NCI-H524 (cell line): Measurements from ENCODE around the gene OPN3.

Source experiments
- DNase-seq, 2 experiments: peaks; one replicate each; lab custom pipeline; 2025; lab: John Stamatoyannopoulos, UW

Gene OPN3

DNA sequence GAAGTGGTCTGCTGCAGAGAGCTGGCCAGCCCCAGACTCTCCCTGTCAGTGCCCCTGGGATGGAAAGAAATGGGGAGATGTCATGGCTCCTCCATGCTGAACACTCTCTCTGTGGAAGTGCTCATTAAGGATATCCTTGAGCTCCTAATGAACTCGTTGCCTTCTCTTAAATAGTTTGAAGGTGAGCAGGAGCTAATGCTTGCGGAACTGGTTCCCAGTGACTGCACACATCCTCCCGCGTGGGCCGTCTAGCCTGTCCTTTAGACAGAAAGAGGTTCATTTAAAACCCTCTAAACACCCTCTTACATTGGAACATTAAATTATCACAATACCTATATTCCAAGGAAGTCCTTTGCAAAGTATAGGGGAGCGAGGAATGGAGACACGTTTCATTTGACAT is 6.0 kb upstream of the OPN3 start:
- no peak for DNase-seq

- no peak for DNase-seq
Observed at GRCh38 chr1:241645199-241645598, 5.0 kb upstream of the OPN3 start.

DNA sequence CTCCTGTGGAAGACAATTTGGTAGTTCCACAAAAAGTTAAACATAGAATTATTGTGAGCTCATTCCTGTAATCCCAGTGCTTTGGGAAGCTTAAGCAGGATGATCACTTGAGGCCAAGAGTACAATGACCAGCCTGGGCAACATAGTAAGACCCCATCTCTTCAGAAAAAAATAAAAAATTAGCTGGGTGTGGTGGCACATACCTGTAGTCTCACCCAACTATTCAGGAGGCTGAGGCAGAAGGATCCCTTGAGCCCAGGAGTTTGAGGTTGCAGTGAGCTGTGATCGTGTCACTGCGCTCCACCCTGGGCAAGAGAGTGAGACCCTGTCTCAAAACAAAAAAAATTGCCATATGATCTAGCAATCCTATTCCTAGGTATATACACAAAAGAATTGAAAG is 4.1 kb upstream of the OPN3 start:
- no peak for DNase-seq

DNA sequence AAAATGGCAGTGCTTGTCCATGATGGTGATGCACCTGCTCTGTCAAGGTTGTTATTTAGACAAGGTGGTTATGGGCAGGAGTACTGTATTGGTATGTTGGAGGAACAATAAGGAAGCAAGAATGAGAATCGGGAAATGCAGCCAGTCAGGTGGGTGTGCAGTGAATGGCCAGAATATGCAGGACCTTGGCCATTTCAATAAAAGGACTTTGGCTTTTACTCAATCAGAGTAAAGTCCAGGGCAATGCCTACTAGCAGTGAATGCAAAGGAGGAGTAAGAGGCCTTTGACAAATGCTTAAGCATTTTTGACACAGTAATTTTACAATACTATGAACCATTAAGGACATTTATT is 2.4 kb upstream of the OPN3 start:
- no peak for DNase-seq

GRCh38 chr1:241641773-241642592 is 1.8 kb upstream of the OPN3 start:
- DNase-seq, result no peak

DNA sequence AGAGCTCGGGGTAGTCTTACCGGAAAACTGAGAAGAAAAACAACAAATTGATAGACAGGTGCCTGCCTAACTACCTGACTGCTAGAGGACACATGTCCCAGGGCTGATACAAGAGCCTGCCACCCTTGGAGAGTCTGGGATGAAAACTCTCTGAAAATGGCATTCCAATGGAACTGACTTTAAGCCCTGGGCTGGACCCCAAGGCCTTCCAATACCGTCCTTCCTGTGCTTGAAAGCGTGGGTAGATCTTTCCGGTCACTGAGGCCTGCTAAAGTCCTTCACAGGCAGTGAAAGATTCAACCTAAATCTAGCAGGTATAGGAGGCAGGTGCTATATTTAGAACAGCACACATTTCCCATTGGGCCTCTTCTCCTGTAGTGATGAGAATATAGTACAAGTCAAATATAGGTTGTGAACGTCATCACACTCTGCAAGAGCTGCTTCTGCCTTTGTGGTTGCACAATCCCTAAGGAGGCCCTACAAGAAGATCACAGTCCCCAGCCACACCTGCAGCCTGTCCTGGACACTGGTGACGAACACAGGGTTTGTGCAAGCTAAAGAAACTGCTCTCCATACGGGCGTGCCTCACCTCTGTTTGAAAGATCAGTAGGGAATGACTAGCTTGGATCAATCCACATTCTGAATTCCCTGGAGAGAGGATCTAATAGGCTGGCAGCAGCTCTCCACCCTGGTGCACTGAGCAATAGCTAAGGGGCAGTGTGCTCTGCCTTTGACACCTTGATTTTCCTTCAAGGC is 876 bp upstream of the OPN3 start:
- no peak for DNase-seq

- DNase-seq, result peak; percentile 13 to 53
Observed at GRCh38 chr1:241639623-241640148, 483 bp downstream of the OPN3 start.

DNA sequence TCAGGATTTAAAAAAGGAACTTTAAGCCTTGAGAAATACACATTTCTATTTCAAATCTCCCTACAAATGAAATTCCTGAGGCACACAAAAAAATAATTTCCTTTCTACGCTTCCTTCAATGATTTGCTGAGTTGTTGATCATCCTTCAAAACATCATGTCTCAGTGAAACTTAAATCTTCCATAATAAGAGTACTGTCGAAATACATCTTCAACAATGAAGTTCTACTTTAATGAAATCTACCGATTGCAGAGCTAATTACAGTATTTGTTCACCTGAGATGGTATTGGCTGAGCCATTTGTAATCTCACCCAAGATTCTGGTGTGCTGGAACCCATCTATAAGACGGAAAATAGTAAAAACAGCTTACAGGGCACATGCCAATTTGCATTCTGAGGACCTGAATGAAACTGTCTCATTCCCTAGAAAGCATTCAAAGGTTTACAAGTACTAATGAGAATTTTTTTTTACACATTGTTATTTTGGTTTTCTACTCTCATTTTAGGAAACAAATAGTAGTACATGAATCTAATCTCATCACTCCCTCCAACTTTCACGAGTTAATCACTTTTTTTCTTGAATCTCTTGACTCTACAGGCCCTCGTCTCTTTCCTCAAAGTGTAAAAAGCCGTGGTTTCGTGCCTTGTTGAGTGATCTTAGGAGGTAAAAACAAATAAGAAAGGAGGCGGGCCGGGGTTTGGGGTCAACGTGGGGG is 1.1 kb downstream of the OPN3 start:
- peak in 1 of 2 experiments; percentile 34 for DNase-seq

DNA sequence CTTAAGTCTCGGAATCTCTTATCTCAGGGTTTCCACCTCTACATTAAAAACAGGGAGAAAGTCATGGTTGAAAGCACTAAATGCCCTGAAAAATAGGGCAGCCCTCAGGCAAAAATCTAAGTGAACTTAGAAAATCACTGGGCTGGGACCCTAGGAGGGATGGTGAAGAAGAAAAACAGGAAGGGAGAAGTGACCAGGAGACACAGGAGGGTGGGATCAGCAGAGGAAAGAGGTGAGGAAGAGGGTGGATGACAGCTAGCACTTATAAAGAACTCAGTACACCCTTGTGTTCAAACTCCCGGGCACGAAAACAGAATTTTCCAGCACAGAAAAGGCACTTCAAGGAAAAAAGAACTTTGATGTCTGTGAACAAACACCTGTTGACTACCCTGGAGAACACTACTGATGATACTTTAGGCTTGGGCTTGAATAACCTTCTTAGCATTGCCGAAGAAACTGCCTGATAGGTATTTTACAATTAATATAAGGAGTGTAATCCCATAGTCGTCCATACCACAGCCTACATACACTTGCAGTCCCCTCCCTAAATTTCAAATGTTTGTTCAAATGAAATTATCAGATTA is 2.0 kb downstream of the OPN3 start:
- DNase-seq, result peak in 1 of 2 experiments; percentile 2

DNA sequence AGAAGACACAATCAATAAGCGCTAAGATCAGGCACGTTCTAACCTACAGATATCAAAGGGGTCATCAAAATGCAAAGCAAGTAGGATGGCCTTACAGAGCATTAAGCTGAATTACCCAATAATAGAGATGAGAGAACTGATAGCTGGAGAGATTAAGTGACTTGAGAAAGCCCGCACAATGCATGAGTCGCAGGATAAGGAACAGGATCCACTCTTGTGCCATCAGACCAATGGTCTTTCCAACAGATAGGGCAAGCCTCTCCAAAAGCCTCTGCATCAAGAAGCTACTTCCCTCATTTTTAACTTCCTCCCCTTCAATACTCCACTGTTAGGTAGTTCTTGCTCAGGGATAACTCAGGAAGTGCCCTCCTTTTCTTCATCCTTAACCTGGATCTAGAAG is 2.6 kb downstream of the OPN3 start:
- no peak for DNase-seq

DNA sequence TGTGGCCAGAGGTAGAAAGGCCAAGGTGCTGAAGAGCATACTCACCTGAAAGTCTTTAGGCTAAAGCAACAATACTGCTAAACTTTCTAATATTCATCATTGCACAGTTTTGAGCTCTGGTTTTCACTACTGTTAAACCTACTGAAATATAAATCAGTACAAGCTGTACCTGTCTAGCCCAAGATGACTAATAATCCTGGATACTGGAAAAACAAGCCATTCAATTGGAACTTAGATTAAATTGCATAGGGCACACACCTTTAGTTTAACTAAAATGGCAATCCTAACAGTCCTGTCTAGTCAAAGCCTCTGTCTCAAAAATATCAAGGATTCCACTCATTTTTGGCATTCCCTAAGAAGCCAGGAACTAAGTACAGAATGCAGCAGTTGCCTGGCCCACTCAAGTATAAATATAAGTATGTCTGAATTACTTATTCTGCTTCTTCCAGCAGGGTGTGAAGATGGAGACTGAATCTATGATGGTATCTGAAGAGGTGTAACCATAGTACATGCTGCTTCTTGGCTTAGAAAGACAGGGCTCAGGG is 3.1 kb downstream of the OPN3 start:
- DNase-seq, result no peak

DNA sequence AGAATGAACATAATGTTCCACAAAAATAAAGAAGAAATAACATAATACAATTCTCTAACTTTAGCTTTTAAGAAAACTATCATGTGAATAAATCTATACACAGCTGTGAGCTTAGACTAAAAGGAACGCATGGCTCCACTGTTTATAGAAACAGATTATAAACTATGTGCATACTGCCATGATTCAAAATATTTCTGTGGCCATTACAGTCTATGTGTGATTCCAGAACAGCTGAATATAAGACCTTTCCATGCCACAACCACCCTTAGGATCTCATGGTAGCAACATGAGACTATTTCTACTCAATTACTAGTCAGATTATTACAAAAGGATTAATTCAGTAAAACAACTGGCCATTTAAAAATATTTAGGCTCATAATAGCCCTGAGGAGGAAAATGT is 3.9 kb downstream of the OPN3 start:
- DNase-seq, result no peak

- no peak for DNase-seq
Observed at GRCh38 chr1:241635556-241636152, 4.5 kb downstream of the OPN3 start.

DNA sequence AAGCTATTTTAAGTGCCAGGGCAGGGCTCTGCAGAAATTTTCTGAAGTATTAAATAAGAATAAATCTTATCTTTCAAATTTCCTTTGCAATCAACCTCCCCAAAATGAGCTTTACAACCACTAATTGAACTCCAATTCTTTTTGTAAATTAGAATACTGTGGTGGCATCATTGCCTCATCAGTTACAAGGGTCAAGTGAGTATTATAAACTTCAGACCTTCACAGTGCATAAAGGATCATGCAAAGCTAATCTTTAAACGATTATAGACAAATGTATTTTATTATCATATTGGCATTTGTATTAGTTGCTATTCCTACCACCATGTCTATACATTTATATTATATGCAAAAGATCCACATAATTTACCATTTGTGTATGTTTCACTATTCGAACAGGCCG is 7.2 kb downstream of the OPN3 start:
- no peak for DNase-seq

DNA sequence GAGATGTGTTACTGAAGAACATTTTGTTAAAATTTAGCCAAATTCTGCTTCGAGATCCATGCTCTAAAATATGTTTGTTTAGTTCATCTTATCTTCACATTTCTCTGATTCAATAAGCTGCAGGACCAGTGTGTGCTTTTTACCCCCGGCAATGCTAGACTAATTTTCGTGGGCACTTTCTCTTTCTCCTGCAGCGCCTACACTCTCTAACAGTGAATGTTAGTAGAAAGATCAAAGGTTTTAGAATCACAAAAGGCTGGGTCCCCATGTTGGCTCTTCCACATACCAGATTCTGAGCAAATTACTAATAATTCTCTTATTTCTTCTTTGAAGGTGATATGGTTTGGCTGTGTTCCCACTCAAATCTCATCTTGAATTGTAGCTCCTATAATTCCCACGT is 8.5 kb downstream of the OPN3 start:
- no peak for DNase-seq

DNA sequence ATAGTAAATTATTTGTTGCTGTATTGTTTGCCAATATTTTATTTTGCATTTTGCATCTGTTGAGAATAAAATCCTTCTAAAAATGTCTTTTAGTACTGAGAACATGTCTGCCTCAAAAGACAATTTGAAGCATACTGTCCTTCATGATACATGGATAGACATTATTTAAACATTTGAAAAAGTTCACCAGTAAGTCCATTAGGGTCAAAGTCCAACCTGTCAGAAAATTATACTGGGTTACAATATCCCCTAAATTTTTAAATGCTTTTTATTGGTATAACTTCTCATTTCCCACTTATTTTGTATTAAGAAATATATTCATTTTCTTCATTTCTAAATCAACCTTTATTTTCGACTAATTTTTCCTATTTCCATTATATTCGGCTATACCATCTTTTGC is 9.3 kb downstream of the OPN3 start:
- no peak for DNase-seq

DNA sequence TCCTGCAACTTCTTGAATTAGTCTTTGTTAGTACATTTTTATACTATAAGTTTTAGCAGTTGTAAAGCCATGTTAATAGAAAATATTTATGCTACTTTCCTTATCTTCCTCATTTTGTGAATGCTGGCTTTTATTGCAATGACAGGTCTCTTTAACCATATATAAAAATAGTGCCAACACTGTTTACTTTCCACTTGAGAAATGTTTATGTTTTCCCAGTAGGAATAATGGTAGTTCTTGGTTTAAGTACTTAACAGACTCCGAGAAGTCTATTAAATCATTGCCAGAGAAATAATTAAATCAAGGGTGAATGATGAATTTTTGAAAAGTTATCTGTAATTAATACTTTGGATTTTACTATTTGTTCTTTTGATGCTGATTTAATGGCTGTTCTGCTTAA is 9.7 kb downstream of the OPN3 start:
- no peak for DNase-seq

DNA sequence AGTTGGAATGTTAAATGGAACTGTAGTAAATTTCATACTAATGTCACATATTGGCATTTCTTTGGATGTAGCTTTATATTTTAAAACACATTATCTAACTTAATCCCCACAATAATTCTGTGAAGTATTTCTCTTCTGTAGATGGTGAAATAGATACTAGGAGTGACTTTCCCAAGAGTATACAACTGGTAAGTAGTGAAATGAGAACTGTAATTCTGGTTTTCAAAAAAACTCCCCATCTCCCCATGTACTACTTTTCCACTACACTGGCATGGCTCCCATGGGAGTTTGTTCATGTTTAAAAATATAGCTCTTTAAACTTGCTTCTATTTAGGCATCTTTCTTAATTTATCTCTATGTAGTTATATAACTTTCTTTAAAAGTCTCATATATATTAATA is 10.2 kb downstream of the OPN3 start:
- no peak for DNase-seq

- DNase-seq, result peak in 1 of 2 experiments; percentile 41
Observed at GRCh38 chr1:241627453-241628259, 12.5 kb downstream of the OPN3 start.

DNA sequence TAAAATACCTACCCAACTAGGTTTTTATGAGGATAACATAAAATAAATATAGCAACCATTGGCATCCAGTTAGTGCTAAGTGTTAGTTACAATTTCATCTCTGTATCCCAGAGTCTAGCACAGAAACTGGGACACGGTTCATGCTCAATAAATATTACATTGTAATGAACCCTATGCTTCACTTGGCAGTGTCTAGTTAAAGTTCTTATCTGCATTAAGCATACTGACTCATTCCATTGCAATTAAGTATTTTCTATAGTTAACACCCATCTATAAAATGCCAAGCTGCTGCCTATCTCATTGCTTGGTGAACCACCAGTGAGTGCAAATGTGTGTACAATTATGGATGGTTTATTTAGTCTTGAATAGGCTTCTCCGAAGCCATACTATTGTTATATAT is 15.2 kb downstream of the OPN3 start:
- no peak for DNase-seq

- DNase-seq, result no peak
Observed at GRCh38 chr1:241622669-241623068, 17.5 kb downstream of the OPN3 start.
